Effector CD4-positive, alpha-beta T cell (primary cell): Measurements from ENCODE around the gene PRPF19.
"Not testable (repeated sequence)": the region's sequence is repeated elsewhere in the genome, so short reads cannot be mapped to it uniquely, and the experiment has no call there.

Experiments
- DNase-seq: peaks from one replicate; pipeline ENCODE4 v3.0.0-alpha.2; 2020

The PRPF19 gene

GRCh38 chr11:60922906-60923305 lies 16.5 kb upstream of the PRPF19 start:
- DNase-seq = no peak

- no peak for DNase-seq
These were observed 15.5 kb upstream of the PRPF19 start for GRCh38 chr11:60921777-60922335.

GRCh38 chr11:60921259-60921658 lies 14.9 kb upstream of the PRPF19 start:
- no peak for DNase-seq

- no peak for DNase-seq
These were observed 13.6 kb upstream of the PRPF19 start for GRCh38 chr11:60919956-60920355.

- DNase-seq = no peak
These were observed 12.9 kb upstream of the PRPF19 start for GRCh38 chr11:60919320-60919719.

GRCh38 chr11:60918939-60919265 lies 12.5 kb upstream of the PRPF19 start:
- no peak for DNase-seq

GRCh38 chr11:60918251-60918938 lies 12.0 kb upstream of the PRPF19 start:
- DNase-seq = no peak

- no peak for DNase-seq
These were observed 10.9 kb upstream of the PRPF19 start for GRCh38 chr11:60917267-60917666.

- DNase-seq = no peak
These were observed 10.4 kb upstream of the PRPF19 start for GRCh38 chr11:60916669-60917206.

GRCh38 chr11:60915248-60915914 lies 9.0 kb upstream of the PRPF19 start:
- peak; percentile 51 for DNase-seq

GRCh38 chr11:60914633-60915247 lies 8.4 kb upstream of the PRPF19 start:
- DNase-seq = no peak

- peak; percentile 83 for DNase-seq
These were observed 7.6 kb upstream of the PRPF19 start, which contains the start of gene TMEM109 for GRCh38 chr11:60913793-60914632. TSS of gene TMEM109 (plus strand) at chr11:60914158. CDS start at chr11:60919694, 5,536 bp downstream.

- DNase-seq = no peak
These were observed 6.6 kb upstream of the PRPF19 start for GRCh38 chr11:60912851-60913528.

GRCh38 chr11:60912223-60912850 lies 6.0 kb upstream of the PRPF19 start:
- no peak for DNase-seq

GRCh38 chr11:60910711-60911380 lies 4.5 kb upstream of the PRPF19 start:
- no peak for DNase-seq

GRCh38 chr11:60910281-60910687 lies 3.9 kb upstream of the PRPF19 start:
- DNase-seq = no peak

GRCh38 chr11:60909680-60910280 lies 3.4 kb upstream of the PRPF19 start:
- not testable (repeated sequence) for DNase-seq

- DNase-seq = no peak
These were observed 2.4 kb upstream of the PRPF19 start for GRCh38 chr11:60908803-60909202.

GRCh38 chr11:60905551-60906113 lies 753 bp downstream of the PRPF19 start:
- DNase-seq = no peak

GRCh38 chr11:60905047-60905446 lies 1.3 kb downstream of the PRPF19 start:
- no peak for DNase-seq
